Measurements from ENCODE around the gene FHAD1.

Gene FHAD1

GRCh38 chr1:15330028-15330427 lies 83.0 kb downstream of the FHAD1 start:
- DNase-seq = no peak

DNA sequence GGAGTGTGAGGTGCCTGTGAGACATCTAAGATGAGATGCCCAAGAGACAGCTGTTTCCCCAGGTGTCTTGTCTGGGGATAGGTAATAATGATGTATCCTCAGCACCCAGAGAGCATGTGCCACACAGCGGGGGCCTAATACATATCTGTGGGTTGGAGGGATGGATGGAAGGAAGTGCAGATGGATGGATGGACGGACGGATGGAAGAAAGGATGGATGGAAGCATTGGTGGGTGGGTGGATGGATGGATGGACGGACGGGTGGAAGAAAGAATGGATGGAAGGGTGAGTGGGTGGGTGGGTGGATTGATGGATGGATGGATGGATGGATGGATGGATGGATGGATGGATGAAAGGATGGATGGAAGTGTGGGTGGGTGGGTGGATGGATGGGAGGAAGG lies 84.2 kb downstream of the FHAD1 start:
- DNase-seq = no peak

DNA sequence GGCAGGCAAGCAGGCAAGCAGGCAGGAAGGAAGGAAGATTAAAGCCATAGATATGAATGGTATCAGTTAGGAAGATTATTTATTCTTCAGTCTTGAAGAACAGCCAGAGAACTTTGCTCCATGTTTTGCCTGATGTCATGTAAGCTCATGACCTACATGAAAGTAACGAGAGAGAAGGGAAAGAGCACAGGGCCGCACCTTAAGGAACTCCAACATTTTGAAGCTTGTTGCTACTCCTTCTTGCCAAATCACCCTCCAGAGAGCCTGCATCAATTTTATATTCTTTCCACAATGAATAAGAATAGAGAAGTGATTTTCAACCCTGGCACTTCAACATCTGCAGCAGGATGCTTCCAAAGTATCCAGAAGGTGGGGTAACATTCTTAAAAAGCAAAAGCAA lies 84.7 kb downstream of the FHAD1 start:
- no peak for DNase-seq

DNA sequence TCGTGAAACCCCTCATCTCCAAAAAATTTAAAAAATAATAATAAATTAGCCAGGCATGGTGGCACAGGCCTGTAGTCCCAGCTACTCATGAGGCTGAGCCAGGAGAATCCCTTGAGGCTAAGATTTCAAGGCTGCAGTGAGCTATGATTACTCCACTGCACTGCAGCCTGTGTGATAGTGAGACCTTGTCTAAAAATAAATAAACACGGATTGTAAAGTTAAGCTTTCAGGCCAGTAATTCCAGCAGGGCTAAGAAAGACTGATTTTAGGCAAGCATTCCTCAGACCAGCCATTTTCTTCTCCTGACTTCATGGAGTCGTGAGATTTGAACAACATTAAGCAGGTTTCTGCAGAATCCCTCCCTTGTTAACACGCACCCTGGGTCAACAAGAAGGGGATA lies 85.5 kb downstream of the FHAD1 start:
- DNase-seq = no peak

DNA sequence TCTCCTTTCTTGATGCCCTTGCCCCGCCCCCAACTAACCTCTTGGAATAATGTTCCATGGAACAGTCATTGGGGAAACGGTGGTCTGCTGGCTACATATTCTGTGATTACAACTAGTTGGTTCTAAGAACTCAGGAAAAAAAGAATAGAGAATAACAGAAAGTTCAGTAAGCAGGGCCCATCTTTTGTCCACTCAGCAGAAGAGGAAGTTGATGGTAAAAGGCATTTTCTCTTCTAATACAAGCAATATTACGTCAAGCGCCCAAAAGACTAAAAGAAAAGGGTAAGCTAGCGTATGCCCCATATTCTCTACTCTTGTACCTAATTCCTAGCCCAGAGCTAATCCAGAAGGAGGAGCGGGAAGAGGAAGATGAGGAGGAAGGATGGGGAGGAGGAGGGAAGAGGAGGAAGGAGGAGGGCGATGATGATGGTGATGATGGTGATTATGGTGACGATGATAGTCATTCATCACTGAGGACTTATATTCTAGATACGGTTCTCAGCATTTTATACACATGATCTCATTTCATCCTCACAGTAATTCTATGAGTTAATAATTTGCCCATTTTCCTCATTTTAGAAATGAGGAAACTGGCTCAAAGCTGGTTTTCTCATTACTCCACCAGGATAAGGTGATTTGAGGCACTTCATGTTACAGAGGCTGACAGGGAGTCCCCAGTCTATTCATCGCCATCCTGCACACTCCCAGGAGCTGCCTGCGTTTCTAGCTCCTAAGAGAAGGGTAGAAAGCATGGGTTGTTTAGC lies 86.1 kb downstream of the FHAD1 start:
- no peak for DNase-seq

DNA sequence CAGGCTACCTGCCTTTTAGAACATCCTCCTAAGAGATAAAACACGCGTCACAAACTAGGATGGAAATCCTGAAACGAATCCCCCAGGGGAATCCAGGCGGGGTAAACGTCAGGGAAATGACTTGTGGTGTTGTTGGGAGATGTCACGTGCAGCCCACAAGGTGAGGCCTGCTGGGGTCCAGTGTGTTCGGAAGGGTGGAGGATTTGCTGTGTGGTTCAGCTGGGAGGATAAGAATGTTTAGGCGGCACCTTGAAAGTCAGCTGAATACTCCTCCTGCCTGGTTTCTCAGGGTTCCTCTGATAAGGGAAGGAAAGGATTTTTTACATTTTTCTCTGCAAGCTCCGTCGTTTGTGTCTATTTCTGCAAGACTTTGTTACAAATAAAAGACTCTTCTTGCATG lies 88.0 kb downstream of the FHAD1 start:
- no peak for DNase-seq

- DNase-seq = no peak
Measured at GRCh38 chr1:15336866-15337265, 89.8 kb downstream of the FHAD1 start.

DNA sequence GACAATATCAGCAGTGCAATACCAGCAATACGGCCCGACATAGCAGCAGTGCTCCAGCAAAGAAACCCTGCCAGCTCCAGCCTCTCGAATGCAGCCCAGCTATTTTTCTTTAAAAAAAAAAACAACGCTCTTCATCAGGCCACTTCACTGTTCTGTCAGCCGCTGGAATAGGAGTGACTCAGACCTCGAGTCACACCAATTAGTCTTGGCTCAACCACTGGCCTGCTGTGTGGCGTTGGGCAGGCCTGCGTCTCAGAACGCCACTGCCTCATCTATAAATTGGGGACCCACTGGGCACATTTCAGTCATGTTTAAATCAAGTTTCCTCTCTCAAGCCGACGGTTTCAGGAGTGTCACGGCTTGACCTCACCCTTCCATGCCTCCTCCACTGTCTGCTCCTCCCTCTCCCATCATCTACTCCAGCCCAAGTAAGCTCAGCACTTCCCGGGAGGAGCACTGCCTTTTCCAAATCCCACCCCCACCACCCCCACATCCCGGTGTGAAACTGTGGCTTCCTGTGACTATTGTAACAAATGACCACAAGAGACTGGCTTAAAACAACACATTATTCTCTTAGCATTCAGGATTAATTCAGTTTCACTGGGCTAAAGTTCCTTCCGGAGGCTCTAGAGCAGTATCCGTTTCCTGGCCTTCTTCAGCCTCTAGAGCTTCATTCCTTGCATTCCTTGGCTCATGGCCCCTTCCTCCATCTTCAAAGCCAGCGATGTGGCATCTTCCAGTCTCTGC lies 90.8 kb downstream of the FHAD1 start:
- no peak for DNase-seq

- DNase-seq = no peak
Measured at GRCh38 chr1:15339570-15339969, 92.5 kb downstream of the FHAD1 start.

DNA sequence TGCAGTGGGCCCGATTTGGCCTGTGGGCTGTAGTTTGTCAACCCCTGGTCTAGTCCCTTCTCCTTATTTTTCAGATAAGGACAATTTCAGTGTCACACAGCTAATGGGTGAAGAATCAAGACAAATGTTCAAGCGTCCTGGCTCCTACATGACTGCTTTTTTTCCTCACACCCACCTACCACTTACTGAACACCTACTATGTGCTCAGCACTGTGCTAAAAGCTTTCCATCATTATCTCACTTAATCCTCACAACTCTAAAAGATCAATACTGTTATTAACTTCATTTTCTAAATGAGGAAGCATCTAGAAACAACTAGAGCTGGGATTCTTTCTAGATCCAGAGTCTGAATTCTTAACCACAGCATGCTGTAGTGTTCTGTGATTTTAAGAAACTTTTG lies 94.2 kb downstream of the FHAD1 start:
- DNase-seq = no peak

DNA sequence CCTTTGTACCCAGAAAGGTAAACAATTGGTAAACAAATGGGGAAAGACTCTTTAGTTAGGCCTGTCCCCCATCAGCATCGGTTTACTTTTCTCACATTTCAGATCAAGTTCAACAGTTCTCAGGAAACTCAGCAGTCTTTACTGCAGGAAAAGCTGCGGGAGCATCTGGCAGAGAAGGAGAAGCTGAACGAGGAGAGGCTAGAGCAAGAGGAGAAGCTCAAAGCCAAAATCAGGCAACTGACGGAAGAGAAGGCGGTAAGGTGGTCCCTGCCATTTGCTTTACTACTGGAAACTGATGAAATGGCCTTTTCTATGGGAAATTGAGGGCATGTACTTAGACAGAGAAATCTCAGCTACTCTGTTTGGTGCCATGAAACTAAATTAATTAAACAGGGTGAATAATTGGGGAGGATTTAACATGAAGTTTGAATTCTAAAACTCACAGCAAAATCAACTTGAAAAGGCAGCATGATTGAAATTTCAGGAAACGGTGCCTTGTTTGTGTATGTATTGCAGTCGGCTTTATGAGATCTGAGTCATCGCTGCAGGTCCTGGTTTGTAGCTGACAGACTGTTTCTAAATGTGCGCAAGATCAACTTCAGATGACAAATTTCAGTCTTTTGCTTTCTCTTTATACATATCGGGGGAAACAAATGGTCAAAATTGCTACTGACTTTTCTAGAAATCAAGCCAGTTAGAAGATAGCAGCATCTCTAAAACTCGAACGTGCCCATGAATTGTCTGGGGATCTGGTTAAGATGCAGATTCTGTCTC lies 94.8 kb downstream of the FHAD1 start:
- no peak for DNase-seq

DNA sequence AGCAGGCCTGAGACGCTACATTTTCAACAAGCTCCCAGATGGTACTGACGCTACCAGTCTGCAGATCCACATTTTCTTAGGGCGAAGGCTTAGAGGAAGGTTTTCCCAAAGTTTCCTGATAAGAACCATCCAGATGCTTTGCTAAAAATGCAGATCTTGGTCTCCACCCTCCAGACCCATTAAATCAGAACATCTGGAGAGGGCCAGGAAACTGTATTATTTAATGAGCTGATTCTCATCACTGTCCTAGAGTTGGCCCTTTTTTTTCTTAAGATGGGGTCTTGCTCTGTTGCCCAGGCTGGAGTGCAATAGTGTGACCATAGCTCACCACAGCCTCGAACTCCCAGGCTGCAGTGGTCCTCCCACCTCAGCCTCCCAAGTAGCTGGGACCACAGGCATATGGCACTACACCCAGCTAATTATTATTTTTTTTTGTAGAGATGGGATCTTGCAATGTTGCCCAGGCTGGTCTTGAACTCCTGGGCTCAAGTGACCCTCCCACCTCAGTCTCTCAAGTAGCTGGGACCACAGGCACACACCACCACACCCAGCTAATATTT lies 95.5 kb downstream of the FHAD1 start:
- no peak for DNase-seq

- DNase-seq = no peak
Measured at GRCh38 chr1:15343099-15343498, 96.1 kb downstream of the FHAD1 start.

DNA sequence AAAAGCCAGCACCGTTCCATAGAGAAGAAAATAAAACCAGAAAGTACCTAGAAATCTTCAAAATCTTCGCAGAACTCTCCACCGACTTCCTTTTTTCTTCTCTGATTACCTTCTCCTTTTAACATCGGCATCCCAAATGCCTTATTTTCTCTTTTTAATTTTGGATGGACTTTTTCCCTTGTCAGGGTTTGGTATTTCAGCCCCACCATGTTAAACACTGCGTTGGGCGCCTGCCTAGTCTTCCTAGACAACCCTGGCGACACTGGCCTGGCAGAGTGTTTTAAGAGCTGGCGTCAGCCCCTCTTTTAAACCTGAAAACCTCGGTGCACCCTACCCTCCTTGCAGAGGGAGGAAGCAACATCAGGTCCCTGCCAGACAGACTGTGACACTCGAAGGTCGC lies 96.7 kb downstream of the FHAD1 start:
- no peak for DNase-seq

- no peak for DNase-seq
Measured at GRCh38 chr1:15344380-15344779, 97.4 kb downstream of the FHAD1 start.

DNA sequence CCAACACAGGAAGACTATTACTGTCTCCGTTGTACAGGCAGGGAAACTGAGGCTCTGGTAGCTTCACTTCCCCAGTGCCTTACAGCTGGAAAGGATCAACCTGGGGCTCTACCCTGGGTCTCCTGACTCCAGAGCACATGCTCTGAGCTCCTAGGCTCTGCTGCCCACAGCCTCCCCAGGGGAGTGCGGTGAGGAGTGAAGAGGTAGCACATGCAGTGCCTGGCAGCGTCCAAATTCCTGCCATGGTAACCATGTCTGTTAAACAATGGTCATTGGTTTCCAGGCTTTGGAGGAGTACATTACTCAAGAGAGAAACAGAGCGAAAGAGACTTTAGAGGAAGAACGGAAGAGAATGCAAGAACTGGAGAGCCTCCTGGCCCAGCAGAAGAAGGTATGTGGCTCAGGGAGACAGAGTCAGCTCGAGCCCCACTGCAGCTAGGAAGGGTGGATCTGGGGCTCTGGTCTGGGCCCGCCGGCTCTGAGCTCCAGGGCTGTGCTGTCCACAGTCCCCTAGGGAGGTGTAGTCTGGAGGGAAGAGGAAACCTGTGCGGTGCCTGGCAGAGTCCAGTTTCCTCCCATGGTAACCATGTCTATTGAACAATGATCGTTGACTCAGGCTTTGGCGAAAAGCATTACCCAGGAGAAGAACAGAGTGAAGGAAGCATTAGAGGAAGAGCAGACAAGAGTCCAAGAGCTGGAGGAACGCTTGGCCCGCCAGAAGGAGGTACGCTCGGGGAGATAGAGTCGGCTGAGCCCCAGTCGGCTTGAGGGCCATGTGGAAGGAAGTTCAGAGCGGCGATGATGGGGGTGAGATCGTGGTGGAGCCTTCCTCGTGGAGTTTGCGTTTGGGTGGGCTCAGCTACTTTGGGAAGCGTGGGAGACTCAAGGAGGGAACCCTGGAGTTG lies 98.0 kb downstream of the FHAD1 start:
- DNase-seq = no peak

- DNase-seq = peak; percentile 11
Measured at GRCh38 chr1:15345705-15346345, 98.8 kb downstream of the FHAD1 start.

DNA sequence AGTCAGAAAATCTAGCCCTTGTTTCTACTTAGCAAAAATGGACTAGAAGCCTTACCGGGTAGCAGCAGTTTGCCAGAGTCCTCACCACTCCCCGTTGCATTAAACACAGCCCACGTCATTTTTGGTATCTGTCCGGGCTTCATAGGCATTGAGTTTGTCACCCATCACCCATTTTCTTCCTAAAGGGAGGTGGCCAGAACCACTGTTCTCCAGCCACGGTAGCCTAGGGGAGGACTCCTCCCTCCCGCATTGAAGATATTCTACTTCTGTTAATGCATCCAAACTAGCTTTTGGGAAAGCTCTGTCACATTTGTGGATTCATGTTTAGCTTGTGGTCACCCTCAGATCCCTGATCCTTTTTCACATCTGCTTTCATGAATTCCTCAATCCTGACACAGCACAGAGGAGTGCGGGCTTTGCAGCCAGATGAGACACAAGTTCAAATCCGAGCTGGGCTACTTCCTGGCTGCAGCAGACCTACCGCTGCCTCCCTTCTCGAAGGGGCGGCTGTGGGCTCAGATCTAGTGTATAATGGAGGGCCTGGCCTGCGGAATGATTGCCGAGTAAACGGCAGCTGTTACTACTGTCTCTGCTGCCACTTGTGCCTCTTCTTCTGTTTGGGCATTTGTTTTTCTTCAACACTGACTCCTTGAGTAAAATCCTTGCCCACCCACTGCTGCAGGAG lies 99.5 kb downstream of the FHAD1 start:
- no peak for DNase-seq

GRCh38 chr1:15347182-15347581 lies 100.2 kb downstream of the FHAD1 start:
- DNase-seq = no peak

GRCh38 chr1:15348648-15349047 lies 101.6 kb downstream of the FHAD1 start:
- DNase-seq = no peak

DNA sequence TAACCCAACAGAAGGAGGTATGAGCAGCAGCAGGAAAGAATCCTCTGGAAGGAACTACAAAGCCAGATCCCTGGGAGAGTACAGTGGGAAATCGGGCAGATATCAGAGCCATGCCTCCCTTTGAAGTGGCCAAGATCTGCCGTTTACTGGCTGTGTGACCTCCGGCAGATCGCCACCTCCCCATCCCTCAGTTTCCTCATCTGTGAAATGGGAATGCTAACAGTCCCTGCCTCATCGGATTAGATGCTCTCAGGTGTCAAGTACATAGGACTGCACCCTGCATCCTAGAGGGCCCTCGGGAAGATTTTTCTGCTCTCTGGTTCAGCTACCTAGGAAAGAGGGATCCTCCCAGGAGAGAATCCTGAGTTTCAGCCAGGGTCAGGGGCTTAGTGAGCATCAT lies 102.1 kb downstream of the FHAD1 start:
- no peak for DNase-seq

Data from activated T-cell treated with anti-CD3 and anti-CD28 coated beads for 4 hours (primary cell).